Neural progenitor cell (in vitro differentiated cells): ENCODE data around the gene PRRG2. TPM values are rescaled to one million over a fixed set of nuclear protein-coding genes. Genes with fewer than 3 reads are reported as not detected.

Experiments
- DNase-seq: peaks from one replicate; pipeline ENCODE4 v3.0.0-alpha.2; 2016; ENCODE audit warnings: low spot score
- H2AFZ ChIP-seq: fragments of 200-600 bp; sonication (generic); replicated peaks from 2 replicates; pipeline ENCODE4 v1.6.1; 2016; ENCODE audit warnings: antibody characterized with exemption
- H3F3A ChIP-seq: fragments of 200-600 bp; sonication (generic); 2 replicates; pipeline ENCODE4 v1.6.1; 2016; ENCODE audit warnings: antibody characterized with exemption, low read depth
- H3K27ac ChIP-seq: fragments of 200-600 bp; sonication (generic); 2 replicates; pipeline ENCODE4 v1.5.1; 2016; ENCODE audit warnings: mild to moderate bottlenecking
- H3K27me3 ChIP-seq: fragments of 200-600 bp; sonication (generic); 2 replicates; pipeline ENCODE4 v1.6.1; 2016; ENCODE audit warnings: mild to moderate bottlenecking, moderate library complexity
- H3K36me3 ChIP-seq: fragments of 200-600 bp; sonication (generic); 2 replicates; pipeline ENCODE4 v1.5.1; 2016
- H3K4me1 ChIP-seq: fragments of 200-600 bp; sonication (generic); 2 replicates; pipeline ENCODE4 v1.6.1; 2016; ENCODE audit warnings: mixed run types
- H3K4me2 ChIP-seq: fragments of 200-600 bp; sonication (generic); 2 replicates; pipeline ENCODE4 v1.6.1; 2016
- H3K4me3 ChIP-seq: fragments of 200-600 bp; sonication (generic); 2 replicates; pipeline ENCODE4 v1.5.1; 2016
- H3K79me2 ChIP-seq: fragments of 200-600 bp; sonication (generic); 2 replicates; pipeline ENCODE4 v1.6.1; 2016; ENCODE audit warnings: low read depth
- H3K9ac ChIP-seq: fragments of 200-600 bp; sonication (generic); 2 replicates; pipeline ENCODE4 v1.6.1; 2016
- H3K9me3 ChIP-seq: fragments of 200-600 bp; sonication (generic); 2 replicates; pipeline ENCODE4 v1.5.1; 2016; ENCODE audit warnings: low read depth
- H4K20me1 ChIP-seq: fragments of 200-600 bp; sonication (generic); 2 replicates; pipeline ENCODE4 v1.6.1; 2016; ENCODE audit warnings: low read depth
- H3K27ac Mint-ChIP-seq: 3 replicates; pipeline ENCODE4 v1.8.0; 2021; ENCODE audit warnings: mixed read lengths
- H3K27me3 Mint-ChIP-seq: 2 replicates; pipeline ENCODE4 v1.8.0; 2022; ENCODE audit warnings: low read depth, mild to moderate bottlenecking, inconsistent platforms, moderate library complexity, mixed read lengths; ENCODE audit not compliant: insufficient read depth
- H3K36me3 Mint-ChIP-seq: 3 replicates; pipeline ENCODE4 v1.8.0; 2021; ENCODE audit warnings: mixed read lengths
- H3K4me1 Mint-ChIP-seq: 3 replicates; pipeline ENCODE4 v1.8.0; 2021; ENCODE audit warnings: mixed read lengths
- H3K4me3 Mint-ChIP-seq: 3 replicates; pipeline ENCODE4 v1.8.0; 2021; ENCODE audit warnings: mild to moderate bottlenecking, moderate library complexity, mixed read lengths
- H3K9me3 Mint-ChIP-seq: 3 replicates; pipeline ENCODE4 v1.8.0; 2020; ENCODE audit warnings: mixed read lengths
- CTCF ChIP-seq: fragments of 200-600 bp; sonication (generic); IDR thresholded peaks from 2 replicates; pipeline ENCODE4 v1.5.1; 2017; ENCODE audit warnings: antibody characterized with exemption, mild to moderate bottlenecking
- EZH2 ChIP-seq: fragments of 200-600 bp; sonication (generic); IDR thresholded peaks from 2 replicates; pipeline ENCODE4 v1.6.1; 2017; ENCODE audit warnings: antibody characterized with exemption, mild to moderate bottlenecking, moderate library complexity
- EZH2phosphoT487 ChIP-seq: fragments of 200-600 bp; sonication (generic); IDR thresholded peaks from 2 replicates; pipeline ENCODE4 v1.6.1; 2017; ENCODE audit warnings: antibody characterized with exemption
- total RNA-seq: library from RNA; depleted of rRNA; stranded (reverse); fragments of >200 nt; gene quantifications from 2 replicates; pipeline ENCODE4 v1.2.3, GENCODE V29; 2015; ENCODE audit warnings: low replicate concordance

PRRG2 gene
- total RNA-seq, 1 donor from 2014 or later = 0.09 TPM

GRCh38 chr19:49536921-49537462 lies 44.1 kb upstream of the PRRG2 start:
- TF ChIP-seq EZH2 (no peak), CTCF (no peak), EZH2phosphoT487 (no peak)
- H3K27me3 Mint-ChIP-seq = peaks cover 11% of the 10 kb centered on the region
- Histone ChIP-seq H3K4me1 (peaks cover 4% of the 10 kb centered on the region), H2AFZ (no peak overlapping the region), H3K9me3 (no peaks in the 10 kb centered on the region), H3K4me3 (no peak overlapping the region), H3K79me2 (no peaks in the 10 kb centered on the region), H3K4me2 (no peak overlapping the region), H3F3A (peaks cover 10% of the 10 kb centered on the region), H3K27me3 (peaks cover 13% of the 10 kb centered on the region), H3K9ac (no peak overlapping the region), H3K36me3 (no peaks in the 10 kb centered on the region), H4K20me1 (peaks cover 22% of the 10 kb centered on the region), H3K27ac (no peak overlapping the region)
- H3K27ac Mint-ChIP-seq = peak overlapping the region; percentile 90
- H3K36me3 Mint-ChIP-seq = no peaks in the 10 kb centered on the region
- H3K4me3 Mint-ChIP-seq = no peak overlapping the region
- no peaks in the 10 kb centered on the region for H3K9me3 Mint-ChIP-seq
- DNase-seq = no peak
- H3K4me1 Mint-ChIP-seq = peaks cover 18% of the 10 kb centered on the region

GRCh38 chr19:49538643-49539042 lies 42.5 kb upstream of the PRRG2 start:
- Mint-ChIP-seq H3K27ac (no peak overlapping the region), H3K36me3 (no peaks in the 10 kb centered on the region), H3K27me3 (peaks cover 10% of the 10 kb centered on the region), H3K4me1 (peaks cover 20% of the 10 kb centered on the region), H3K4me3 (no peak overlapping the region), H3K9me3 (no peaks in the 10 kb centered on the region)
- Histone ChIP-seq H3F3A (peaks cover 5% of the 10 kb centered on the region), H3K4me2 (no peak overlapping the region), H3K27me3 (peaks cover 13% of the 10 kb centered on the region), H2AFZ (no peak overlapping the region), H3K4me1 (no peaks in the 10 kb centered on the region), H3K27ac (no peak overlapping the region), H3K4me3 (no peak overlapping the region), H3K9me3 (no peaks in the 10 kb centered on the region), H3K79me2 (no peaks in the 10 kb centered on the region), H4K20me1 (peaks cover 9% of the 10 kb centered on the region), H3K9ac (no peak overlapping the region), H3K36me3 (no peaks in the 10 kb centered on the region)
- DNase-seq = no peak
- TF ChIP-seq EZH2phosphoT487 (no peak), EZH2 (no peak), CTCF (no peak)

GRCh38 chr19:49539192-49539952 lies 41.7 kb upstream of the PRRG2 start:
- no peaks in the 10 kb centered on the region for H3K9me3 Mint-ChIP-seq
- Histone ChIP-seq H3F3A (peaks cover 5% of the 10 kb centered on the region), H2AFZ (no peak overlapping the region), H3K4me3 (no peak overlapping the region), H3K27me3 (peaks cover 8% of the 10 kb centered on the region), H4K20me1 (peaks cover 3% of the 10 kb centered on the region), H3K9me3 (no peaks in the 10 kb centered on the region), H3K36me3 (no peaks in the 10 kb centered on the region), H3K79me2 (no peaks in the 10 kb centered on the region), H3K27ac (no peak overlapping the region), H3K4me1 (no peaks in the 10 kb centered on the region), H3K9ac (no peak overlapping the region), H3K4me2 (no peak overlapping the region)
- H3K36me3 Mint-ChIP-seq = no peaks in the 10 kb centered on the region
- H3K4me3 Mint-ChIP-seq = no peak overlapping the region
- peaks cover 19% of the 10 kb centered on the region for H3K4me1 Mint-ChIP-seq
- H3K27me3 Mint-ChIP-seq = peaks cover 9% of the 10 kb centered on the region
- no peak for DNase-seq
- TF ChIP-seq EZH2phosphoT487 = no peak
- no peak for TF ChIP-seq CTCF
- TF ChIP-seq EZH2 = no peak
- H3K27ac Mint-ChIP-seq = no peak overlapping the region
